Neural cell (in vitro differentiated cells): ENCODE data around the gene LRRC8D. TPM values are rescaled to one million over a fixed set of nuclear protein-coding genes. Genes with fewer than 3 reads are reported as not detected.

Experiments
- H2AFZ ChIP-seq: fragments of 200-600, 300-800 bp; sonication (generic), shearing (Covaris generic); 2 replicates; pipeline ENCODE4 v1.6.0; 2014; ENCODE audit warnings: low read depth, mild to moderate bottlenecking, antibody characterized with exemption, low read length, moderate library complexity
- H3F3A ChIP-seq: fragments of 200-600 bp; shearing (Covaris generic); 2 replicates; pipeline ENCODE4 v1.6.1; 2016; ENCODE audit warnings: mild to moderate bottlenecking, moderate library complexity, mixed read lengths, antibody characterized with exemption, low read length; ENCODE audit not compliant: insufficient read depth, poor library complexity, severe bottlenecking
- H3K27ac ChIP-seq: fragments of 200-600, 300-800 bp; sonication (generic), shearing (Covaris generic); 2 replicates; pipeline ENCODE4 v1.5.1; 2014; ENCODE audit warnings: mild to moderate bottlenecking, low read length, moderate library complexity
- H3K27me3 ChIP-seq: fragments of 300-800, 200-600 bp; sonication (generic), shearing (Covaris generic); 2 replicates; pipeline ENCODE4 v1.6.0; 2014; ENCODE audit warnings: mild to moderate bottlenecking, low read depth, low read length, moderate library complexity; ENCODE audit not compliant: insufficient read depth
- H3K36me3 ChIP-seq: fragments of 300-800, 200-600 bp; sonication (generic), shearing (Covaris generic); 2 replicates; pipeline ENCODE4 v1.5.1; 2014; ENCODE audit warnings: mild to moderate bottlenecking, antibody characterized with exemption, low read length, moderate library complexity; ENCODE audit not compliant: insufficient read depth
- H3K4me2 ChIP-seq: fragments of 300-800, 200-600 bp; sonication (generic), shearing (Covaris generic); 2 replicates; pipeline ENCODE4 v1.6.0; 2014; ENCODE audit warnings: mild to moderate bottlenecking, low read length
- H3K4me3 ChIP-seq: fragments of 300-800, 200-600 bp; sonication (generic), shearing (Covaris generic); 2 replicates; pipeline ENCODE4 v1.5.1; 2014; ENCODE audit warnings: mild to moderate bottlenecking, low read length, moderate library complexity
- H3K79me2 ChIP-seq: fragments of 200-600 bp; shearing (Covaris generic); replicated peaks from 2 replicates; pipeline ENCODE4 v1.6.0; 2014; ENCODE audit warnings: mild to moderate bottlenecking, low read length, moderate library complexity; ENCODE audit not compliant: insufficient read depth
- H3K9ac ChIP-seq: fragments of 300-800, 200-600 bp; sonication (generic), shearing (Covaris generic); 2 replicates; pipeline ENCODE4 v1.6.1; 2016; ENCODE audit warnings: mild to moderate bottlenecking, low read length, mixed read lengths
- H3K9me2 ChIP-seq: fragments of 200-600 bp; shearing (Covaris generic); 2 replicates; pipeline ENCODE4 v1.6.1; 2016; ENCODE audit warnings: mild to moderate bottlenecking, low read length, mixed read lengths; ENCODE audit not compliant: insufficient read depth
- H3K9me3 ChIP-seq: fragments of 200-600, 300-800 bp; sonication (generic), shearing (Covaris generic); 2 replicates; pipeline ENCODE4 v1.6.1; 2016; ENCODE audit warnings: mild to moderate bottlenecking, mixed run types, low read length, moderate library complexity, mixed read lengths
- H4K20me1 ChIP-seq: fragments of 200-600 bp; shearing (Covaris generic); 2 replicates; pipeline ENCODE4 v1.6.1; 2016; ENCODE audit warnings: mild to moderate bottlenecking, mixed run types; ENCODE audit not compliant: insufficient read depth
- EP300 ChIP-seq: fragments of 450-650 bp; conservative IDR thresholded peaks from 2 replicates; pipeline ENCODE4 v1.6.1; 2014; ENCODE audit warnings: antibody characterized with exemption, mild to moderate bottlenecking, moderate library complexity; ENCODE audit not compliant: poor library complexity, severe bottlenecking
- EZH2 ChIP-seq: fragments of 200-600, 300-800 bp; shearing (Covaris generic), sonication (generic); IDR thresholded peaks from 2 replicates; pipeline ENCODE4 v1.6.1; 2014; ENCODE audit warnings: antibody characterized with exemption, low read length, borderline replicate concordance, mild to moderate bottlenecking; ENCODE audit not compliant: insufficient read depth, poor library complexity, severe bottlenecking
- MXI1 ChIP-seq: fragments of 450-650 bp; conservative IDR thresholded peaks from 2 replicates; pipeline ENCODE4 v1.6.1; 2014; ENCODE audit warnings: antibody characterized with exemption, mild to moderate bottlenecking; ENCODE audit not compliant: poor library complexity, severe bottlenecking
- POLR2AphosphoS5 ChIP-seq: IDR thresholded peaks from 2 replicates; pipeline ENCODE4 v1.6.1; 2012
- RAD21 ChIP-seq: fragments of 450-650 bp; conservative IDR thresholded peaks from 2 replicates; pipeline ENCODE4 v1.6.1; 2014; ENCODE audit warnings: antibody characterized with exemption, mild to moderate bottlenecking, moderate library complexity
- SMC3 ChIP-seq: fragments of 450-650 bp; conservative IDR thresholded peaks from 2 replicates; pipeline ENCODE4 v1.6.1; 2014; ENCODE audit warnings: antibody characterized with exemption, mild to moderate bottlenecking, moderate library complexity; ENCODE audit not compliant: poor library complexity
- TAF1 ChIP-seq: IDR thresholded peaks from 2 replicates; pipeline ENCODE4 v1.6.1; 2012; ENCODE audit warnings: low read depth
- polyA plus RNA-seq: library from polyadenylated mRNA; depleted of rRNA; stranded (reverse); fragments of >200 nt; gene quantifications from 2 replicates; pipeline ENCODE4 v1.2.3, GENCODE V29; 2014
- TF ChIP-seq, protein P1 (sequence below): IDR thresholded peaks from 2 replicates; pipeline ENCODE4 v1.6.1; 2012; ENCODE audit warnings: borderline replicate concordance
- TF ChIP-seq, protein P2 (sequence below): fragments of 450-650 bp; IDR thresholded peaks from 2 replicates; pipeline ENCODE4 v1.5.1; 2014; ENCODE audit warnings: antibody characterized with exemption, mild to moderate bottlenecking, moderate library complexity; ENCODE audit not compliant: poor library complexity, severe bottlenecking

Gene LRRC8D
- polyA plus RNA-seq, 1 donor from 2014 or later: 43.7 TPM

DNA sequence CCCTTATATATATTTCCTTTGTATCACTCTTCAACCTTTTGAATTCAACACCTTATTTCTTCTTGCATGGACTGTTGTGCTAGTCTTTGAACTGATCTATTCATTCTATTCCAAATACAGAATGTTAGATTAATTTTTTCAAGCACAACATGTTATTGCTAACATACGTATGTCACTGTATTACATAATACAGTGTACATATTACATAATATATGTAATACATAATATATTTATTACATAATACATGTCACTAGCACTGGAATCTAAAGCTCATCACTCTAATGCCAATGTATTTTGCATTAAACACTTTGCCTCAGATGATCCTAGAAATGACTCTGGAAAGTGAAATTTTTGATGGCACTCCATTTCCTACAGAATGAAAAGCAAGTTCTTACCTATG is 59.8 kb downstream of the LRRC8D start:
- Histone ChIP-seq H3K79me2 (no peaks in the 10 kb centered on the region), H3K36me3 (peaks cover 7% of the 10 kb centered on the region), H3K27me3 (no peaks in the 10 kb centered on the region), H4K20me1 (no peaks in the 10 kb centered on the region), H3K9me2 (no peaks in the 10 kb centered on the region), H3K4me3 (no peak overlapping the region), H3K4me2 (no peak overlapping the region), H3K9ac (no peak overlapping the region), H3F3A (no peaks in the 10 kb centered on the region), H3K27ac (no peak overlapping the region), H3K9me3 (no peaks in the 10 kb centered on the region), H2AFZ (no peak overlapping the region)
- TF ChIP-seq TAF1 (no peak), RAD21 (no peak), EP300 (no peak), MXI1 (no peak), EZH2 (no peak), POLR2AphosphoS5 (no peak), SMC3 (no peak)
- TF ChIP-seq, protein P1, sequence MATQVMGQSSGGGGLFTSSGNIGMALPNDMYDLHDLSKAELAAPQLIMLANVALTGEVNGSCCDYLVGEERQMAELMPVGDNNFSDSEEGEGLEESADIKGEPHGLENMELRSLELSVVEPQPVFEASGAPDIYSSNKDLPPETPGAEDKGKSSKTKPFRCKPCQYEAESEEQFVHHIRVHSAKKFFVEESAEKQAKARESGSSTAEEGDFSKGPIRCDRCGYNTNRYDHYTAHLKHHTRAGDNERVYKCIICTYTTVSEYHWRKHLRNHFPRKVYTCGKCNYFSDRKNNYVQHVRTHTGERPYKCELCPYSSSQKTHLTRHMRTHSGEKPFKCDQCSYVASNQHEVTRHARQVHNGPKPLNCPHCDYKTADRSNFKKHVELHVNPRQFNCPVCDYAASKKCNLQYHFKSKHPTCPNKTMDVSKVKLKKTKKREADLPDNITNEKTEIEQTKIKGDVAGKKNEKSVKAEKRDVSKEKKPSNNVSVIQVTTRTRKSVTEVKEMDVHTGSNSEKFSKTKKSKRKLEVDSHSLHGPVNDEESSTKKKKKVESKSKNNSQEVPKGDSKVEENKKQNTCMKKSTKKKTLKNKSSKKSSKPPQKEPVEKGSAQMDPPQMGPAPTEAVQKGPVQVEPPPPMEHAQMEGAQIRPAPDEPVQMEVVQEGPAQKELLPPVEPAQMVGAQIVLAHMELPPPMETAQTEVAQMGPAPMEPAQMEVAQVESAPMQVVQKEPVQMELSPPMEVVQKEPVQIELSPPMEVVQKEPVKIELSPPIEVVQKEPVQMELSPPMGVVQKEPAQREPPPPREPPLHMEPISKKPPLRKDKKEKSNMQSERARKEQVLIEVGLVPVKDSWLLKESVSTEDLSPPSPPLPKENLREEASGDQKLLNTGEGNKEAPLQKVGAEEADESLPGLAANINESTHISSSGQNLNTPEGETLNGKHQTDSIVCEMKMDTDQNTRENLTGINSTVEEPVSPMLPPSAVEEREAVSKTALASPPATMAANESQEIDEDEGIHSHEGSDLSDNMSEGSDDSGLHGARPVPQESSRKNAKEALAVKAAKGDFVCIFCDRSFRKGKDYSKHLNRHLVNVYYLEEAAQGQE: no peak
- TF ChIP-seq, protein P2, sequence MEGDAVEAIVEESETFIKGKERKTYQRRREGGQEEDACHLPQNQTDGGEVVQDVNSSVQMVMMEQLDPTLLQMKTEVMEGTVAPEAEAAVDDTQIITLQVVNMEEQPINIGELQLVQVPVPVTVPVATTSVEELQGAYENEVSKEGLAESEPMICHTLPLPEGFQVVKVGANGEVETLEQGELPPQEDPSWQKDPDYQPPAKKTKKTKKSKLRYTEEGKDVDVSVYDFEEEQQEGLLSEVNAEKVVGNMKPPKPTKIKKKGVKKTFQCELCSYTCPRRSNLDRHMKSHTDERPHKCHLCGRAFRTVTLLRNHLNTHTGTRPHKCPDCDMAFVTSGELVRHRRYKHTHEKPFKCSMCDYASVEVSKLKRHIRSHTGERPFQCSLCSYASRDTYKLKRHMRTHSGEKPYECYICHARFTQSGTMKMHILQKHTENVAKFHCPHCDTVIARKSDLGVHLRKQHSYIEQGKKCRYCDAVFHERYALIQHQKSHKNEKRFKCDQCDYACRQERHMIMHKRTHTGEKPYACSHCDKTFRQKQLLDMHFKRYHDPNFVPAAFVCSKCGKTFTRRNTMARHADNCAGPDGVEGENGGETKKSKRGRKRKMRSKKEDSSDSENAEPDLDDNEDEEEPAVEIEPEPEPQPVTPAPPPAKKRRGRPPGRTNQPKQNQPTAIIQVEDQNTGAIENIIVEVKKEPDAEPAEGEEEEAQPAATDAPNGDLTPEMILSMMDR: no peak

DNA sequence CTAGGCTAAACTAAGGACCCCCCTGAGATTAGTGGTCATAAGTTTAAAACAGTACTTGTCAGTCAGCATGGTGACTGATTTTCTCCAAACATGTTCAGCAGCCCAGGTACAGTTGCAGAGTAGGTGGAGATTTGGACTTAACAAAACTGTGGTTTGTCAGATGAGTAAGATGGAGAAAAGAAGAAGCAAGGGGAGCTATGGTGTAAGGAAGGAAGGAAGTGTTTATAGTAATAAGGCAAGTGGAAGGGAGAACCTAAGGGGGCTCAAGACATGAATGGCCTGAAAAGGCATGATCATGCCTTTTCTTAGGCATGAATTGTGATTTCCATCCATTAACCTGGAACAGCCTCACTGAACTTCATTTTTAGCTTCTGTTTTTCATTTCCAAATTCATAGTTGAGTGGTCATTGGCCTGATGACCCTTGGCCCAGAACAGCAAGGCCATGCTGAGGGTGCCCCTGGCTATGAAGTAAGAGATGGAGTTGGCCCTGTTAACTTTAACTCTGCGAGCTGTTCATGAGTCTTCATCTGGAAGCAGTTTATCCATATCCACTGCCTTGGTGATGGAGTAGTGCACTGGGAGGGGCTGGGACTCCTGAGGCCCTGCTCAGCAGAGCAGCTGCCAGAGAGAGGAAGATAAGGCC is 60.7 kb downstream of the LRRC8D start:
- Histone ChIP-seq H2AFZ (no peak overlapping the region), H3K79me2 (no peaks in the 10 kb centered on the region)

More for the DNA sequence above, 60.7 kb downstream of the LRRC8D start:
- Histone ChIP-seq H3F3A (no peaks in the 10 kb centered on the region), H3K9me2 (no peaks in the 10 kb centered on the region), H3K9me3 (no peaks in the 10 kb centered on the region), H3K4me2 (no peak overlapping the region), H3K27ac (no peak overlapping the region), H4K20me1 (no peaks in the 10 kb centered on the region), H3K4me3 (no peak overlapping the region), H3K36me3 (peaks cover 7% of the 10 kb centered on the region), H3K9ac (no peak overlapping the region), H3K27me3 (no peaks in the 10 kb centered on the region)
- TF ChIP-seq, protein P1: no peak
- TF ChIP-seq MXI1: no peak
- TF ChIP-seq EP300: no peak
- TF ChIP-seq RAD21: no peak
- no peak for TF ChIP-seq TAF1
- TF ChIP-seq POLR2AphosphoS5: no peak
- TF ChIP-seq EZH2: no peak
- TF ChIP-seq SMC3: no peak
- TF ChIP-seq, protein P2: no peak
